ENCODE results near the gene NLGN1.
"Not testable (repeated sequence)": the region's sequence is repeated elsewhere in the genome, so short reads cannot be mapped to it uniquely, and the experiment has no call there.

Gene NLGN1

DNA sequence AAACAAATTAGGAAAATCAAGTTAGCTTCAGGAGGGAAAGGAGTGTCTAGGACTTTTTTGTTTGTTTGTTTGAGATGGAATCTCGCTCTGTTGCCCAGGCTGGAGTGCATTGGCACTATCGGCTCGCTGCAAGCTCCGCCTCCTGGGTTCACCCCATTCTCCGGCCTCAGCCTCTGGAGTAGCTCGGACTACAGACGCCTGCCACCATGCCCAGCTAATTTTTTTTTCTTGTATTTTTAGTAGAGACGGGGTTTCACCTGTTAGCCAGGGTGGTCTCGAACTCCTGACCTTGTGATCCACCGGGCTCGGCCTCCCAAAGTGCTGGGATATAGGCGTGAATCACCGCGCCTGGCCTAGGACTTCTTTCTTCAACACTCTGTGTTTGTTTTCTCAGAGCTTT is 171.1 kb downstream of the NLGN1 start:
- no peak for DNase-seq

DNA sequence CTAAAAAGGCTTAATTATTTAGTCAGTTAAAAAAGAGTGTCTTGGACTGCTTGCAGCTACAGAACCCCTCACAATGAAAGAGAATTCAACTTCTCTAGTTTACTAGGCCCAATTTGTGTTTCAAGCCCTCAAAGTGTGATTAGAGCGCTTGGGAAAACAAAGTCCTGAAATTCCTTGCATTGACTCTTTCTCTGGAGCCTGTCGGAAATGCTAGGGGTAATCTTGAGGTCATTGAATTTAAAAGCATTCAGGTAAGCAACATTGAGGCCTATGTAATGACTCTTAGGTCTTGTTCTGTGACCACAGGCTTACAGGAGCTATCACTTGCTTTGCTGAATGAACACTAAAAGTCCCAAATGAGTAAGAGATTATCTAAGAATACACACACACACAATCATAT is 186.0 kb downstream of the NLGN1 start:
- DNase-seq = no peak

DNA sequence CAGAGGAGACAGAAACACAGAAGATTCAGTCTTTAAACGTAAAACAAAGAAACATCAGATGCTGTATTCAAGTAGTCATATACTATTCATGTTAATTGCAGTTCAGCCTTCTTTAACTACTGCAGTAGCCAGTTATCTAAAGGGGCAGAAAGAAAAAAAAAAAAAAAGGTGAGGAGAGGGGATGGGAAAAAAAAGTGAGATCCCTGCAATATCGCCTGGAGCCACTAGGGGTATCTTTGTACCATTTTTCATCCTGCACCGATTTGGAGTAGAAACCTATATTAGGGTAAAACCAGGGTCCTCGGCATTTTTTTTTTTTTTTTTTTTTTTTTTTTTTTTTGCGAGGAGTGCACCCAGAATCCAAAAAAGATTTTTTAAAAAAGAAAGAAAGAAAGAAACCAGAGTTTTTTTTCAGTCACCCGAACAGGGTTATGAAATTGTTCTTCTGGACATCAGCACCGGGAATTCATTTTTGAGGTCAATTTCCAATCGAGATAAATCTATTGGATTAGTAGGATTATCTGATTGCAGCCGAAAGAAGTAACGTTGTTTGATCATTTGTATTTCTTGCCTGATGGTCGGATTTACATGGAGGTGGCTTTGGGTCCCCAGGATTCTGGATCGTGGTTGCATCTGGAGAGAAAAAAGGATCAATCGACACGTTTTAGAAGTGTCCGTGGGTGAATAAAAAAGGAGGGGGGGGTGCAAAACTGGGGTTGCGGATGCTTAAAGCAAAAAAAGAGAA is 186.7 kb downstream of the NLGN1 start:
- no peak for DNase-seq

DNA sequence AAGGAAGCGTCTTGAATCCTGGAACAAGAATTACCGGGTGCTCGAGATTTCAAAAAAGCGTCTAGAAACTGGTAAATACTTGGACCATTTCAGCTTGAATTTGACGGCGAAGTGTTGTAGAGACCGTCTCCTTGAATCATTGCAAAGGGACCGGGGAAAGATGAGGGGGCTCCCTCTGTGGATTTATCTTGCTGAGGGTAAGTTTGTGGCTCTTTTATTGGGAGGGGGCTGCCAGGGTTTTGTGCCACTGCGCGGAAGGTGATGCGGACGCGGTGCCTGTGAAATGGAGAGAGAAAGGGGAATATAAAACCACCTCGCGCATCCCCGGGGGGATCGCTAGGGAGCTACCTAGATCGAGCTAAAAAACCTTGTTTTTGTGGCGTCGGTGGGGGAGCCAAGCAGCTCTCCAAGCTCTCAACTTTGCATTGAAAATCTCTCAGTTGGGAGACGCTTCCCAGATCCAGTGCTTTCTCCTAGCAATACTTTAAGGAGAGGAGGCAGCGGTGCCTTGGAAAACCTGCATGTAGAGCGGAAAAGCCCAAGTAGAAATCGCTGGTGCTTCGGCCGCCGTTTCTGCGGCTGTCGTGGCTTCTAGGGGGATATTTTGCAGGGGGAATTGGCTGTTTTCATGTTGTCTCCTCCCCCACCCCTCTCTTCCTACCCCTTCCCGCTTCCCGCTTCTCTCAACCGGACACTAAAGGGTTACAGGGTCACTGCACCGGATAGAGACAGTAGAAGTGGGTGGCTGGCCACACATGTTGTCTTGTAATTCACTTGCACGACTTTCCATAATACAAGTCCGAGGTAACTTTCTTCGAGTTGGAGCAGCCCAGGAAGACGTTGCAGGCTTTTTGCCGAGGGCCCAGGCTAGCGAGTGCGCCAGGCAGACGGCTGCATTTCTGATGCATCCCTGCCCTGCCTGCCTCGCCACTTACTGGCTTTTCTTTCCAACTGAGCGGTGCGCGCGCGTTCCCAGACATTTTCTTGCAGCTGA is 187.6 kb downstream of the NLGN1 start:
- no peak for DNase-seq

DNA sequence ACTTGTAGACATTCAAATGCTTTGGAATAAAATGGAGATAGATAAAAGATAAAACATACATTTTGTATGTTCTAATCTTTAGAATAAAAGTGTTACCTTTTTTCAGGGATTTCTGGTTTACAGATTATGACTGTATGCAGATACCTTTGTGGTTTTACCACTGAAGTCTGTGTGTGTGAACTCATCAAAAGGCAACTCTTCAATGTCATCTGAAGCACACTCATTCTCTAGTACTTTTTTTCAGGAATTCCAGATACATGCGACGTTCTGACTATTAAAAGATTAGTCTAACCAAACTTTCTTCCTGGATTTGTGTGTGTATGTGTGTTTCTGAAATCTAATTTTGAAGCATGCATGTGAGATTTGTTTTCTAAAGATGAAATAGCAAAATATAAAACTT is 188.6 kb downstream of the NLGN1 start:
- DNase-seq = no peak

DNA sequence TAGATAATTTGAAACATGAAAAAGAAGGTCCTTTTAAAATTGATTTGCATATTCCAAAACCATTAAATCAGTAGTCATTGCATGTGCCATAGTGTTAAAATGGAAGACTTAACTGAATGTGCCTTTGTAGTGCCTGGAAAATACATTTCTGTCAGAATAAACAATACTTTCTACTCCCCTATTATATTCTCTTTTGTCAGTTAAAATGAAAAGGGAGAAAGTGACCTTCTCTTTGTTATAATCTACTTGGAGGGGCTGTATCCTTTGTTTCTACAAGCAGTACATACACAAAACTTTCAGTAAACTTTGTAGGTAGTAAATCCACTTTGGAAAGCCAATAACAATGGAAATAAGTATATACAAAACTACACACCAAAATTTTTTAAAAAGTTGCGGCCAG is 189.5 kb downstream of the NLGN1 start:
- no peak for DNase-seq

DNA sequence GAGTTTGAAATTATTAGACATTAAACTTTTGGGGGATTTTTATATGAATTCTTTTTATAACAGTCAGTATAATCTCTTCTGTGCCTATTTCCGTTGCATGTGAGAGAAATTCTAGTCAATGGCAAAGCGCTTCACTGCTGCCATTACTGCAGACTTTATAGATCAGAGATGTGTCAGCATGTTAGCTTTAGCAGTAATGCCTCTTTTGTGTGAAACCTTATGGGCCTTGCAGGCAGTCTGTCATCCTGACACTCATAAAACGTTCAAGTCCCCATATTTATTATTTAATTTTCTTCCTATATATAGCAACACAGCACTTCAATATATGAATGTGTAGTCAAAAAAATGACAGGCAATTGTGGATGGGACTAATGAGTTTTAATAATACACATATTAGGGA is 191.0 kb downstream of the NLGN1 start:
- DNase-seq = no peak

DNA sequence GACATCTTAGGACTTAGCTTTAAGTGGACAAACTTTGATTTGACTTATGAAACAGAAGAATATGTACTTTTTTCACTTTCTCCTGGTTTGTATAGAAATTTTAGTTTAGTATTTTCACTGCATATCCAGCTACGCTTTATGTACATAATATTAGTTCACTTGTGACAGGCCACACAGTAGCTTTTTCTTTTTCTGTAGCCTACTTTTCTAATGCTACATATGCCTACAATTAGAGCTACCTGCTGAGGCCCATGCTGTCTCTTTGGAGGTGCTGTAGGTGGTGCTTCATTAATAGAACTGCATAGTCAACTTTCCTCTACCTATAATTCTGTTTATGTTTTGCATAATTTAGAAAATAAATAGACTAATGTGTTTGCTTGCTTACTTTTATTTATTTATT is 191.6 kb downstream of the NLGN1 start:
- DNase-seq = no peak

DNA sequence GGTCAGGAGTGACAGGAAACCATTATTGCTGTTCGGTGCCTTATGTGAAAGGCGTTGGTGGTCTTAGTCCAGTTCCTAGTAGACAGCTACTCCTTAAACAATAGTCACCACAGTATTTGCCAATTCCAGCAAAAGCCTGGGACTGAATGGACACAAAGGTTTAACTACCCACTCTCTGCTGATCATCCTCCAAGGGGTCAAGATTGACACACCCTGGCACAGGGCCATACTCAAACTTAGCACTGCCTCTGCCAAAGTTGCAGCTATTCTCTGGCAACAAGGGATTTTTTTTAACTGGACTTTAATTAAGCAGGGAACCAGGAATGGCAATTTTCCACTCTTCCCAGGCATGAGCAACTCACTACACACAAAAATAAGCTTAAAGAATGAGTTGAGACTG is 193.9 kb downstream of the NLGN1 start:
- DNase-seq = no peak

DNA sequence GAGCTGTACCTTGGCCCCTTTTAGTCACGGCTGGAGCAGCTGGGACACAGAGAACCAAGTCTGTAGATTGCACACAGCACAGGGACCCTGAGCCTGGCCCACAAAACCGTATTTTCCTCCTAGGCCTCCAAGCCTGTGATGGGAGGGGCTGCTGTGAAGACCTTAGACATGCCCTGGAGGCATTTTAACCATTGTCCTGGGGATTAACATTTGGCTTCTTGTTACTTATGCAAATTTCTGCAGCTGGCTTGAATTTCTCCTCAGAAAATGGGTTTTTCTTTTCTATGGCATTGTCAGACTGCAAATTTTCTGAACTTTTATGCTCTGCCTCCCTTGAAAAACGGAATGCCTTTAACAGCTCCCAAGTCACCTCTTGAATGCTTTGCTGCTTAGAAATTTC is 197.3 kb downstream of the NLGN1 start:
- not testable (repeated sequence) for DNase-seq

DNA sequence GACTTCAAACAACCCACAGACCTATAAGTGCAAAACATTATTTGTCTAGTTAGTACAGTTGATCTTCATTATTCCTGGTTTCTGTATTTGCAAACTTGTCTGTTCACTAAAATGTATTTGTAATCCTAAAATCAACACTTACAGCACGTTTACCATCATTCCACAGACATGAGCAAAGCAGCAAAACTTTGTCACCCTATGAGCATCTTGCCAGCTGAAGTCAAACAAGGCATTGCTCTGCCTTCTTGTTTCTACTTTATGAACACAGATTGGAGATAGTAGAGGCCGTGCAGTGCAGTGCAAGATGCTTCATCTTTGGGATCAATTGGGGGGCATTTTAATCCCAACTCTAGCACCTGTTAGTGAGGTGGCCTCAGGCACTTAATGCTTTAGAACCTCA is 202.1 kb downstream of the NLGN1 start:
- no peak for DNase-seq

DNA sequence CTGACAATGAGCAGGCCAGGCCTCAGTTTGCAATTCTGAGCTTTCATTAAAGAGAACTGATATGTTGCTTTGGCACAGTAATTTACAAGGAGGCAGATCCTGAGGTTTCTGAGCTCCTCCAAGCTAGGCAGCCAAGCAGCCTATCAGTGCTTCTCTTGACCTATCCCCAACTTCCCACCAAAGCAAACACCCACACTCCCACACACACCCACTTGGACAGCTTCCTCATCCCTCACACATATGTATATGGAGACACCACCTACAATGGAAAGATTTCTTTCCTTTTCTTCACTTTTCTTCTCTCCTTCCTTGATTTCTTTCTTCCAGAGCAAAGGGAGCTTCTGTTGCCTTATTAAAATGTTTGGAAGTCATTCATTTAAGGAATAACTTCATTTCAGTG is 217.0 kb downstream of the NLGN1 start:
- no peak for DNase-seq

DNA sequence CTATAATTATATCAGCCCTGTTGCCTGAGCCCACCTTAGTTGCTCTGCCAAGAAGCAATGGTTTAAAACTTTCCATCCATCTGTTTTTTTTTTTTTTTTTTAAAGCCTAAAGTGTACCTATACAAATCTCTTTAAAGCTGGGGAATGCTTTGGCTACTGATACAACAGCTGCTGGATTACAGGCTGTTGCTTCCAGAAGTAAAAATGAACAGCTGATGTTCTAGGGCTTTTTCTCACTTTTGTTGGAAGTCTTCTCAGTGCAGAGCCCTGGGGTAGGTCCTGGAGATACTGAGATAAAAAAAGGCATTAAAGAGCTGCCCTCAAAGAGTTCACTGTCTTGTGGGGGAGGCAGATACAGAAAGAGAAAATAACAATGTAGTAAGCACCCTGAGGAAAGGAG is 218.1 kb downstream of the NLGN1 start:
- no peak for DNase-seq

DNA sequence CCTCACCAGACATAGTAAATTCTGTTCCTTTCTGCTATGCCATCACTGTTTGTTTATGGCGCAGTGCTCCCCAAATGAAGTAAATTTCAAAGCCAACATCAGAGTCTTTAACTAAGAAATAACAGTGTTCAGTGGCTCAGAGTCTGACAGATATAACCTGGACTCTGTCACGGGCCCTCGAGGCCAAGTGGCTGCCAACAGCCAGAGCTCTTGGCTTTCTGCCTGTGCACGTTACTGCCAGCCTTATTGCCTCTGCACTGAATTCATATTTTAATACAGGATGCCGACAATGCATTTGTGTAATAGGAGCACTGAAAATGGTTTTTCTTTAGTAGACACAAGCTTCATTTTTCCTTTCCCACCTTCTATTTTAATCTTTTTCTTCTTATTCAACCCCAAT is 219.9 kb downstream of the NLGN1 start:
- DNase-seq = no peak

DNA sequence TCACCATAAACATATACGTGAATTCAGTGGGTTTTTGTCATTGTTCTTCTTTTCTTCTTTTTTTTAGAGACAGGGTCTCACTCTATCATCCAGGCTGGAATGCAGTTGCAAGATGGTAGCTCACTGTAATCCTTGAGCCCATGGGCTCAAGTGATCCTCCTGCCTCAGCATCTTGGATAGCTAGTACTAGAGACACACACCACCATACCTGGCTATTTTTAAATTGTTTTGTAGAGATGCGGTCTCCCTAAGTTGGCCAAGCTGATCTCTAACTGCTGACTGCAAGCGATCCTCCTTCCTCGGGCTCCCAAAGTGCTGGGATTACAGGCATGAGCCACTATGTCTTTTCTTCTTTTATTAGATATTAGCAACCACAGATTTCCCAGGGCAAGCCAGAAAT is 220.6 kb downstream of the NLGN1 start:
- DNase-seq = no peak

DNA sequence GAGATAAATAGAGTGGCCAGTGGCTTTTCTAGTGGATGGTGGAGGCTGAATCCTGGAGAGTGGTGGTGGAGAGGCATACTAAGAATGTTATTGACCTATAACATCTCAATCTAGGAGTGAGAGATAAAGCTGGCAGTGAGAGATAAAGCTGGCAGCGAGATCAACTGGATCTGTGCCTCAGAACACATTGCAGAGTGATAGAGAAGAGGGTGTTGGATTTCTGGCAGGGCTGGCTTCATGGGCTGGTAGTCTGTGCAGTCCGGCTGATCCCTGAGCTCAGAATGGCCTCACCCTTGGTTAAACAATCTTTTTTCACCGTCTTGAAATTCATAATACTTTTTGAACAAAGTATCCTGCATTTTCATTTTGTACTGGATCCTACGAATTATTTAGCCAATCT is 221.2 kb downstream of the NLGN1 start:
- DNase-seq = no peak

DNA sequence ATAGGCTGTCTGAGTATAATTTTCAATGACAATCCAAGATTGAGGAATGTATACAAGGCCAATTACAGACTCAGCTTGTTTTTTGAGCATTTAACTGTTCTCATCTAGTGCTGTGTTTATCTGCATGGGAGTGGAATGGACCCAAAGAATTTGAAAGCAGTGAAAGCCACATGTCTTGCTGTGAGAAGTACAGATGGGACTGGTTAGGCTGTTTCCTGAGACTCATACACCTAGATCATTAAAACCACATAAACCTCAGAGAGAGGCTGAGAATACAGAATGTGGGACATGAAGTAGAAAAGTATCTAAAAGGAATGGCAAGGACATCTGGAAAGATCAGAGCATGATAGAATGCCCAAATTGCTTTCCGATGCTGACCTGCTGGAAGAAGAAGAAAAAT is 224.6 kb downstream of the NLGN1 start:
- no peak for DNase-seq

DNA sequence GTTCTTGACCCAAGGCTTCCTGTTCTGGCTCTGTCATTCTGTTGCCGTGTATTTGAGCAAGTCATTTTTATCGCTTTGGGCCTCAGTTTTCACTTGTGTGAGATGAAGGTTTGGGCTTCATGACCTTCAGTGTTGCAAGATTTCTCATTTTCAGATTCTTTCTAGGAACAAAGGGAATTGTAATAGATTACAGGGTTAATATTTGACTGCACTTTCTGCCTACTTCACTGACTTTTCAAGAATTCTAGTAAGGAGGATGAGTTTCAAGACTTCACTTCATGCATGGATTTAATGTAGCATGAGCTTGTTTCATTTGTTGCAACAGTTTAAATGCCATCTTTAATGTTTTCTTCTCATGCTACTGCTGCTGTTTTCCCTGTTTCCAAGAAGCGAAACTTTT is 226.5 kb downstream of the NLGN1 start:
- no peak for DNase-seq

DNA sequence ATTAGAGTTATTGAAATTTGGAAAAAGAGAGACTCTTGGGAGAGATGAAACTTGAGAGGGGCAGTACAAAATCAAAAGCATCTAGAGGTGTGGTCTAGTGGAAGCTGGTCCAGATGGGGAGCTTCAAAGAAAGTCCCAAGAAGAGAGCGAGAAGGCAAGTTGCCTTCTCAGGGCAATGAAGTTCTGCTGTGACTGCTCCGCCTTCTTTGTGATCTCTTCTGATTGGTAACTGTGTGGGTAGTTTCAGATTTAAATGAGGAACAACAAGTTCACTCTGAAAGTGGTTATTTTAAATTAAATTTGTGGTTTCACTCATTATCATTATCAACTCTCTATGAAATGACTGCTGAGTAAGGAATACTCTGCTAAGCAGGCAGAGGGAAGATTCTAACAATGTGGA is 233.3 kb downstream of the NLGN1 start:
- no peak for DNase-seq

DNA sequence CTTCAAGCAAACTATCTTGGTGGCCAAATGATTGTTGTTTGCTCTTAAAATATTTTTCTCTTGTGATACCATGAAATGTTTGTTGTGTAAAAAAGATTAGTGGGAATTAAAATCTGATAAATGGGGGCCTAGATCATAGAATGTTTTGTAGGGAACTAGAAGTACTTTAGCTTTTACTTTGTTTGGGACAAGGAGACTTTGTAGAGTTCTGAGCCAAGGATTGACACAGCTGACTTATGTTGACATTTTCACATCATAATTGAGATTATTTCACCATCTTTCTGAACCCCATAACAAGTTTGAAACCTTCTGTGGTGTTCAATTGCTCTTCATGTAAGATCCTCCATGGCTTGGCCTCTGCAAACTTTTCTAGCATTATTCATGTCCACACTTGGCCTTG is 235.4 kb downstream of the NLGN1 start:
- DNase-seq = no peak

DNA sequence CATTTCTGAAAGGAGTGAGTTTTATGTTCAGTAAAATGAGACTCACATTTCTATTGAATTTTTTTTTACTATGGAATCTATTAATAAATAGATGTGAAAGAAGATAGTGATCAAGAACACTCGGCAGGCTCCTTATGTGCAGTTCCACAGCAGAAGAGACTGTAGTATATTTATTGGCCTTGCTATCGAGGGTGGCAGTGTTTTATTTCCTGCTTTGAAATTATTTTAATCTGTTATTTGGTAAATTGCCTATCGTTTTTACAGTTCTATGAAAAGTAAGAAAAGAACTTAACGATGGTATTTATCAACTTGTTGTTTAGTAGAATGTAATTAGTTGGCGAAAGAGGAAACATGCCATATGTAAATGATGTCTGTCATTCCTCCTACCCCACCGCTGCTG is 238.3 kb downstream of the NLGN1 start:
- no peak for DNase-seq

DNA sequence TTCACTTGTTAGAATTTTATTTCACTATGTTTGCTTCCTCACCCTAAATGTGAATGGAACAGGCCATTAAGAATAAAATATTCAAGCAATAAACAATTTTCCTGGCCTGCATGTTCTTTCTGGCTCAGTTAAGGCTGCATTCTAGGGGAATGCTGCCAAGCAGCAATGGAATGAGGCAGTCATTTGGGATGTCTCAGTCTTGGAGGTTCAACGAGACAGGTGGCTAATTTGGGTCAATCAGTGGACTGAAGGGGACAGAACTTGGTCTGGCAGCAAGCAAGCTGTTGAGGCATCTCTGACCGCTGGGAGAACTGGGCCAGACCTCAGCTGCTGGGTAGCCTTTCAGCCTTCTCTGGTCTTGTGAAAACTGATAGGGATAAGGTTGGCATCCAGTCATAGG is 241.6 kb downstream of the NLGN1 start:
- no peak for DNase-seq

DNA sequence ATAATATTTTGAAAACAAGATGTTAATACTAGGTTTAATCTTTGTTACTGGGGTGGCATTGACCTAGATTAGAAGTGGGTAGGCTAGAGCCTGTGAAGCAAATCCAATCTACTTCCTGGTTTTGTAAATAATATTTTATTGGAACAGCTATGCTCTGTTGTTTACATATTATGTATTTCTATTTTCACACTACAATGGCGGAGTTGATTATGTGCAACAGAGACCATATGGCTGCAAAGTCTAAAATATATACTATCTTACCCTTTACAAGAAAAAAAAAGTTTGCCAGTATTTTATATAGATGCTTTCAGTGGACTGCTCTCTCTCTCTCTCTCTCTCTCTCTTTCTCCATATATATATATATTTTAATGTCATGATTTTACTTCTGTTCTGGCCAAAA is 244.2 kb downstream of the NLGN1 start:
- DNase-seq = no peak
